Esophagus muscularis mucosa (tissue), 4 donors: Measurements from ENCODE around the gene IL32. TPM values are rescaled to one million over a fixed set of nuclear protein-coding genes. Genes with fewer than 3 reads are reported as not detected.
"Not testable (repeated sequence)": the region's sequence is repeated elsewhere in the genome, so short reads cannot be mapped to it uniquely, and the experiment has no call there.

Experiments used
- DNase-seq: peaks from one replicate; pipeline ENCODE4 v3.0.0-alpha.2; 2017; ENCODE audit errors: extremely low spot score
- H3K27ac ChIP-seq, 4 donors: fragments of 200-600 bp; sonication (generic); replicated peaks in 1 of 4; 1 replicate in 3 of 4; 2 replicates in 1 of 4; pipeline ENCODE4 v1.5.1; 2016 to 2019; ENCODE audit warnings: mild to moderate bottlenecking in 1 of 4
- H3K27me3 ChIP-seq, 4 donors: fragments of 200-600 bp; sonication (generic); one replicate each; pipeline versions ENCODE4 v1.5.1 to v1.6.0; 2016 to 2019
- H3K36me3 ChIP-seq, 4 donors: fragments of 200-600 bp; sonication (generic); one replicate each; pipeline ENCODE4 v1.5.1; 2016 to 2019
- H3K4me1 ChIP-seq, 4 donors: fragments of 200-600 bp; sonication (generic); one replicate each; pipeline ENCODE4 v1.5.1; 2016 to 2019
- H3K4me3 ChIP-seq, 4 donors: fragments of 200-600 bp; sonication (generic); 1 replicate in 2 of 4; 2 replicates in 2 of 4; pipeline ENCODE4 v1.5.1; 2016 to 2019; ENCODE audit warnings: mild to moderate bottlenecking in 4 of 4, moderate library complexity in 1 of 4
- H3K9me3 ChIP-seq, 4 donors: fragments of 200-600 bp; sonication (generic); 1 replicate in 3 of 4; 2 replicates in 1 of 4; pipeline ENCODE4 v1.5.1; 2016 to 2019
- EP300 ChIP-seq: sonication (generic); formaldehyde crosslinking; IDR thresholded peaks from one replicate; pipeline ENCODE4 v1.6.1; 2017; ENCODE audit warnings: antibody characterized with exemption
- POLR2A ChIP-seq: fragments of 450-650 bp; IDR thresholded peaks from one replicate; pipeline ENCODE4 v1.6.1; 2017; ENCODE audit warnings: antibody characterized with exemption, moderate library complexity, mild to moderate bottlenecking, low read depth
- POLR2AphosphoS5 ChIP-seq, 2 donors: sonication (generic); formaldehyde crosslinking; IDR thresholded peaks; one replicate each; pipeline ENCODE4 v1.6.1; 2017; ENCODE audit warnings: antibody characterized with exemption in 2 of 2
- WGBS: methylation state at CpG from one replicate; pipeline ENCODE4 v1.1.5; 2018; 5-methylcytosine and 5-hydroxymethylcytosine counted together
- intact Hi-C: fragments of 100-400 bp; cut with DNase I; formaldehyde crosslinking; loops from one replicate; pipeline ENCODE4 v1.15.1; 2023
- total RNA-seq, 4 donors: library from RNA; depleted of rRNA; stranded (reverse); fragments of >200 nt; gene quantifications; one replicate each; pipeline versions ENCODE4 v1.1.0 to v1.2.1, GENCODE V29; 2016
- TF ChIP-seq, protein P1 (sequence below), 3 experiments: fragments of 200-600 bp in 2 of 3; fragments of 450-650 bp in 1 of 3; sonication (generic) in 2 of 3; IDR thresholded peaks; one replicate each; pipeline ENCODE4 v1.5.1; 2017 to 2019; ENCODE audit warnings: antibody characterized with exemption in 3 of 3, mild to moderate bottlenecking in 2 of 3, moderate library complexity in 1 of 3

IL32 gene
- total RNA-seq, 4 donors from 2014 or later = 13.7 to 40.8 (median 31.2) TPM

DNA sequence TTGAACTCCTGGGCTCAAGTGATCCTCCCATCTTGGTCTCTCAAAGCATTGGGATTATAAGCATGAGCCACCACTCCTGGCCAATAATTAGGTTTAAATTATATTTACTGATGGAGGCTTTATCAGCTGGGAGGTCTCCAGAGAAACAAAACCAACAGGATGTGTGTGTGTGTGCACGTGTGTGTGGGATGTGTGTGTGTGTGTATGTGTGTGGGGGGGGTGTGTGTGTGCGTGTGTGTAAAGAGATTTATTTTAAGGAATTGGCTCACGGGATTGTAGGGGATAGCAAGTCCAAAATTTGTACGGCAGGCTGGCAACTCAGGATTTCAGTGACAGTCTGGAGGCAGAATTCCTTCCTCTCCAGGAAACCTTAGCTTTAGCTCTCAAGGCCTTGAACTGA is 14.4 kb upstream of the IL32 start:
- Histone ChIP-seq H3K9me3 (no peaks in the 10 kb centered on the region), H3K27me3 (peaks cover 0 to 58% (median 29%) of the 10 kb centered on the region in 4 donors), H3K36me3 (peaks cover 0 to 4% (median 0%) of the 10 kb centered on the region in 4 donors), H3K4me1 (peaks cover 9 to 14% (median 12%) of the 10 kb centered on the region in 4 donors), H3K4me3 (no peak overlapping the region), H3K27ac (no peak overlapping the region)
- WGBS = 57% methylated on average over 4 of the region's 4 CpGs
- TF ChIP-seq POLR2AphosphoS5 (IDR thresholded peaks at IDR 0.05) (no peak), EP300 (no peak), POLR2A (no peak)
- TF ChIP-seq, protein P1, sequence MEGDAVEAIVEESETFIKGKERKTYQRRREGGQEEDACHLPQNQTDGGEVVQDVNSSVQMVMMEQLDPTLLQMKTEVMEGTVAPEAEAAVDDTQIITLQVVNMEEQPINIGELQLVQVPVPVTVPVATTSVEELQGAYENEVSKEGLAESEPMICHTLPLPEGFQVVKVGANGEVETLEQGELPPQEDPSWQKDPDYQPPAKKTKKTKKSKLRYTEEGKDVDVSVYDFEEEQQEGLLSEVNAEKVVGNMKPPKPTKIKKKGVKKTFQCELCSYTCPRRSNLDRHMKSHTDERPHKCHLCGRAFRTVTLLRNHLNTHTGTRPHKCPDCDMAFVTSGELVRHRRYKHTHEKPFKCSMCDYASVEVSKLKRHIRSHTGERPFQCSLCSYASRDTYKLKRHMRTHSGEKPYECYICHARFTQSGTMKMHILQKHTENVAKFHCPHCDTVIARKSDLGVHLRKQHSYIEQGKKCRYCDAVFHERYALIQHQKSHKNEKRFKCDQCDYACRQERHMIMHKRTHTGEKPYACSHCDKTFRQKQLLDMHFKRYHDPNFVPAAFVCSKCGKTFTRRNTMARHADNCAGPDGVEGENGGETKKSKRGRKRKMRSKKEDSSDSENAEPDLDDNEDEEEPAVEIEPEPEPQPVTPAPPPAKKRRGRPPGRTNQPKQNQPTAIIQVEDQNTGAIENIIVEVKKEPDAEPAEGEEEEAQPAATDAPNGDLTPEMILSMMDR (IDR thresholded peaks at IDR 0.05) = no peak
- intact Hi-C loops = no loop called here
- no peak for DNase-seq

DNA sequence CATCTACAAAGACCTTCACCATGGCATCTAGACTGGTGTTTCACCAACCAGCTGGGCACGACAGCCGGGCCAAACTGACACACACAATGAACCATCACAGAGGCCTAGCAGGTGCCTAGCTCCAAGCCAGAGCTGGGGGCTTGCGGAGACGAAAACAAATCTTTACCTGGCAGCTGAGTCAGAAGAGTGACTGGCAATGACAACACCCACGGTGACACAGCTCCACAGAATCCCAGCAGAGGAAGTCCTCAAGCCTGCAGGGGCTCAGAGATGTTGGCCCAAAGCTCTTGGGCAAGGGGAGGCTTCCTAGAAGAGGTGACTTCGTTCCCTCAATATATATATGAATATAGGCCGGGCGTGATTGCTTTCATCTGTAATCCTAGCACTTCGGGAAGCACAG is 13.9 kb upstream of the IL32 start:
- DNase-seq = no peak

DNA sequence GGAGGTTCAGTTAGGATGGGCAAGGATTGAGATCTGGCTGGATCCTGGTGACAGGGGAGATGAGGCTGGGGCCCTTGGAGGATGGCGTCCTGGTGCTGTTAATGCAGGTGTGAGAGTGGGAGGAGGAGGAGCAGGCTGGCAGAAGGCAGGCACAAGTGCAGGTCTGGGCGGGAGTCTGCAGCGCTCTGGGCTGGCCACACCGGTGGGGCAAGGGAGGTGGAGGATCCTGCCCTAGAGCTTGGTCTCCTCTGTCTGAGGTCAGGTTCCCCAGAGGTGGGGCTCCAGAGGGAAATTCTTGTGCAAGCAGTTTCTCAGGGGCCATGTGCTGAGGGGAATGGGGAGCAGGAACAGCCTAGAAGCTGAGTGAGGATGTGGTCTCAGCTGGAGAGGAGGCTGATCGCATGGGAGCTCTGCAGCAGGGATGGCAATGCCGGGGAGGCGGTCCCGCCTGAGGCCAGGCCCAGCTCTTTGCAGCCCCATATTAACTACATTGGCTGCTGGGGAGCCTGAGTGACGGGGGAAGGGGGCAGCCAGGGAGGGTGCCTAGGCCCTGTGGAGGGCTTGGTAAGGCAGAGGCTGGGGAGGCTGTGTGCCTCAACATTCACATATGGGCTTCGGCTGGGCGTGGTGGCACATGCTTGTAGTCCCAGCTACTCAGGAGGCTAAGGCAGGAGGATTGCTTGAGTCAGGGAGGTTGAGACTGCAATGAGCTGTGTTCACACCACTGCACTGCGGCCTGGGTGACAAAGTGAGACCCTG is 12.7 kb upstream of the IL32 start:
- WGBS = 73% methylated on average over 6 of the region's 12 CpGs
- H3K27ac ChIP-seq, H3K4me1 ChIP-seq, intact Hi-C loops, DNase-seq, H3K9me3 ChIP-seq, H3K36me3 ChIP-seq, H3K4me3 ChIP-seq: not testable (repeated sequence)
- H3K27me3 ChIP-seq = peaks cover 0 to 41% (median 12%) of the 10 kb centered on the region in 4 donors

More for the DNA sequence above, 13.9 kb upstream of the IL32 start:
- H3K4me1 ChIP-seq = peaks cover 4 to 10% (median 7%) of the 10 kb centered on the region in 4 donors
- H3K27ac ChIP-seq = no peak overlapping the region
- peaks cover 0 to 4% (median 0%) of the 10 kb centered on the region in 4 donors for H3K36me3 ChIP-seq
- H3K9me3 ChIP-seq = no peaks in the 10 kb centered on the region
- 64% methylated on average over 6 of the region's 9 CpGs for WGBS
- TF ChIP-seq POLR2AphosphoS5 (IDR thresholded peaks at IDR 0.05) = no peak
- no peak for TF ChIP-seq POLR2A
- no peak for TF ChIP-seq EP300
- TF ChIP-seq, protein P1 (IDR thresholded peaks at IDR 0.05) = no peak
- peaks cover 0 to 53% (median 24%) of the 10 kb centered on the region in 4 donors for H3K27me3 ChIP-seq
- no peak overlapping the region for H3K4me3 ChIP-seq
- intact Hi-C loops = no loop called here

DNA sequence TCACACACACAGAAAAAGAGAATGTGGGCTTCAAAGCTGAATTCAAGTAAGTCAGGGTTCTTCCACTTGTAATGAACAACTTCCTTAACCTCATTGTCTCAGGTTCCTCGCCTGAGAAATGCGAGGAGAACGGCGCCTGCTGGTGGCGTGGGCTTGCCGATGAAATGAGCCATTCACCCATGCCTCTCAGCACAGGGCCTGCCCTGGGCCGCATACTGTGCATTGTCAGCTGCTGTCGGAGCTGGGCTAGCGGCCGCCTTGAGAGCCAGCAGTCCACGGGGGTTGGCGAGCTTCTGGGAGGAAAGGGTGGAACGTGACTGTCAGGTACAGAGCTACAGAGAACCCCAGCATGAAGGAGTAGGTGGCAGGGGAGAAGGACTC is 12.1 kb upstream of the IL32 start:
- H3K27me3 ChIP-seq = peaks cover 0 to 38% (median 8%) of the 10 kb centered on the region in 4 donors
- H3K4me3 ChIP-seq, H3K36me3 ChIP-seq, H3K9me3 ChIP-seq, H3K27ac ChIP-seq, intact Hi-C loops, DNase-seq, H3K4me1 ChIP-seq: not testable (repeated sequence)
- no CpG with 5 or more reads among the region's 13 CpGs for WGBS

DNA sequence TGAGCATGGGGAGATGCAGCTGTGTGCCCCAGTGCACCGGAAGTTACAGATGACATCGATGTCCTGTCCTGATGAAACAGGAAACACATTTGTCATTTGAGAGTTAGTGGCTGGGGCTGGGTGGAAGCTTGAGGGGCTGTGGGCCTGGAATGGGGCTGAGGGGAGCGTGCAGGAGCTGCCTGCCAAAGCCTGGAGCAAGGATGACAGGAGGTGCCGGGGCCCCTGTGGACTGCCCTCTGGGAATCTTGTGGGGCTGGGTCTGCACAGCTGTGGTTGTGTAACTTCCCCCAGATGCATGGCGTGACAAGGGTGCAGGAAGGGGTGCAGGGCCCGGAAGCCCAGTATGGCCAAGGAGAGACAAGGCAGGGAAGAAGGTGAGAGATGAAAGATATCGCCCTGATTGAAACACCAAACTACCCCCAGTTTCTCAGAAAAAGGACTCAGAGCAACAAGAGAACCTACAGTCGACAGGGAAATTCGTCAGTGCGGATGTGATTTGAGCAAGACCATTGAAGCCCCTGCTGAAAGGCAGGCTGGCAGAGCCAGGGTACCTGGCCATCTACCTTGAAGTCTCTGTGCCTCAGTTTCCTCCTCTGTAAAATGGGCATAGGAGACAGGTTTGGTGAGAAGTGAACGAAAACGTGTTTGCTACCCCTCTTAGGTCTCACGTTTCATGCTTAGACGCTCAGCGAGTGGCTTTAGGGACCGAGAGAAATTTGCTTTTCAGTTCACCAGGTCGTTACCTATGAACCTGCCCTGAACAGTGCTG is 10.3 kb upstream of the IL32 start:
- intact Hi-C loops = loop anchor here (5.0 kb wide), 1 partner anchor 112 kb away; no protein-coding TSS in a partner anchor
- Histone ChIP-seq H3K4me1 (peaks cover 15 to 25% (median 22%) of the 10 kb centered on the region in 4 donors), H3K9me3 (no peaks in the 10 kb centered on the region), H3K27me3 (peaks cover 0 to 28% (median 0%) of the 10 kb centered on the region in 4 donors), H3K27ac (no peak overlapping the region), H3K36me3 (peaks cover 0 to 4% (median 0%) of the 10 kb centered on the region in 4 donors), H3K4me3 (no peak overlapping the region)
- TF ChIP-seq, protein P1 (IDR thresholded peaks at IDR 0.05) = no peak
- TF ChIP-seq POLR2AphosphoS5 (IDR thresholded peaks at IDR 0.05) = no peak
- DNase-seq = no peak
- WGBS = 71% methylated on average over 16 of the region's 17 CpGs

DNA sequence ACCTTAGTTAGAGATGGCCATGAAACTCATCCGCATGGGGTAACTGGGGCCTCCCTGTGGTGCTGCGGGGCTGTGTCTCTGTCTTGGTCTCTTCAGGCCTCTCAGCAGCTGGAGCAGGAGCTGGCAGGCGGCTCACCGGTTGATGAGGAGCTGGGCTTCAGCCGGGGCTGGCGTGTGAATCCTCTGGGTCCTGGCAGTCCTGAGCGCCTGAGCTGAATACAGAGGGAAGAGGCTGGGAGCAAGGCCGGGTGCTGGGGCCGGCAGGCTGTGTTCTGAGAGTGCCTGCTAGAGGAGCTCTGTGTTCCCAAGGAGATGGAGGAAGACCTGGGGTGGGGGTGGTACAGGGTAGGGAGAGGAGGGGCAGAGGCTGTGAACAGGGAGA is 9.7 kb upstream of the IL32 start:
- intact Hi-C loops = loop anchor here (5.0 kb wide), 1 partner anchor 112 kb away; no protein-coding TSS in a partner anchor
- Histone ChIP-seq H3K27me3 (peaks cover 0 to 24% (median 0%) of the 10 kb centered on the region in 4 donors), H3K4me1 (peaks cover 21 to 26% (median 23%) of the 10 kb centered on the region in 4 donors)
- H3K4me3 ChIP-seq, H3K36me3 ChIP-seq, H3K9me3 ChIP-seq, H3K27ac ChIP-seq, DNase-seq: not testable (repeated sequence)
- WGBS = 30% methylated on average over 4 of the region's 9 CpGs
